Iris pigment epithelial cell (primary cell): Measurements from ENCODE around the gene DLG2.
"Not testable (repeated sequence)": the region's sequence is repeated elsewhere in the genome, so short reads cannot be mapped to it uniquely, and the experiment has no call there.

Experiments
- DNase-seq: peaks from one replicate; pipeline ENCODE4 v3.0.0-alpha.2; 2011; ENCODE audit warnings: low read depth

Gene DLG2

DNA sequence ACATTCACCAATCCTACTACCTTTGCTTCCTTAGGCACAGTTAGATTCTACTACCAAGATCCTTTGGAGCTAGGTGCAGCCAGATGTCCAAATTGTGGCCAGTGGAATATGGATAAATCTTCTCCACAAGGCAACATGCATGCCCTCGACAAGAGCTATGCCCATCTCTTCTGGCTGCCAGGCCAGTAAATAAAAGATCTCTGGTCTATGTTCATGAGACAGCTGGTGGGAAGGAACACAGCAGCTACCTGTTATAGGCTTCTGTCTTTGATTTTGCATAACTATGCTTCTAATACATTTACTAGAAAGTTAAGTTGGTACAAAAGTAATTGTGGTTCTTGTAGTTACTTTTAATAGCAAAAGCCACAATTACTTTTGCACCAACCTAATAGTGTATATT lies 182.7 kb downstream of the DLG2 start:
- DNase-seq, result no peak

DNA sequence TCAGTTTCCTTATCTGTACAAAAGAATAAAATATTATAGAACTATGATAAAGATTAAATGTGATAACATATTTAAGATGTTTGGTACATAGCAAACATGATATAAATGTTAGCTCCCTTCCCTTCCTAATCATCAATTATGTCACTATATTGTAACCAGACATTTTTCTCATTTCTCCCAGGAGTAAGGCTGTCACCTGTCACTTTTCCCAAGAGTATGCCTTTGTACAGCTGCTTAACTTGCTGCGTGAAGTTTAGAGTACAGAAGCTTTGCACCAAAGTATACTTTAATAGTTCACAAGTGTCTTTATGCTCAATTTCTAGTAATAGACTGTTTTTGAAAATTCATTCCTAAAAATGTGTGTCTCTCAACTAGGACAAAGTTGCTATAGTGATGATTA lies 186.9 kb downstream of the DLG2 start:
- DNase-seq, result no peak

DNA sequence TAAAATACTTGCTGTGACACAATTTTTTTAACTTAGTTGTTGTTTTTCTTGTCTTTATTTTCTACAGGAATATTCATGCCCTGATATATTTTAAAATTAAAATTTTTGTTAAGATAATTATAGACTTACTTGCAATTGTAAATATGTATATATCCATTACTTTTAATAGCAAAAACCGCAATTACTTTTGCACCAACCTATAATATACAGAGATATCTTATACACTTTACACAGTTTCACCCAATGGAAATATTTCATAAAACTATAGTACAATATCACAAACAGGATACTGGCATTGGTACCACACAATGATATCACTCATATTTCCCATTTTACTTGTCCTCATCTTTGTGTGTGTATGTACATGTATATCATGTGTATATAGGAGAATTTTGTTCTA lies 188.8 kb downstream of the DLG2 start:
- DNase-seq, result no peak

DNA sequence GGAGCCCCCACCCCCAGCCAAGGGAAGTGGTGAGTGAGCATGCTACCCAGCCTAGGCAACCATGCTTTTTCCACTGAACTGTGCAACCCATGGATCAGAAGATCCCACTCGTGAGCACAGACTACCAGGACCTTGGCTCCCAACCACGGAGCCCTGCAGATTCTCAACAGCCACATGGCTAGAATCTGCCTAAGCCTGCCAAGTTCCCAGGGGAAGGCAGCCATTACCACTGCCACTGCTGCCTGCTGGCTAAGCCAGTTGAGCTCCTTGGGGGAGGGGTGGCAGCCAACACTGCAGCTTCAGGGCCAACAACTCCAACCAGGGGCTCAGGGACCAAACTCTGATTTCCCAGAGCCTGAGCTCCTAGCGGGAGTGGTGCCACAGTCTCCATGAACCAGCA lies 195.8 kb downstream of the DLG2 start:
- DNase-seq, result no peak

DNA sequence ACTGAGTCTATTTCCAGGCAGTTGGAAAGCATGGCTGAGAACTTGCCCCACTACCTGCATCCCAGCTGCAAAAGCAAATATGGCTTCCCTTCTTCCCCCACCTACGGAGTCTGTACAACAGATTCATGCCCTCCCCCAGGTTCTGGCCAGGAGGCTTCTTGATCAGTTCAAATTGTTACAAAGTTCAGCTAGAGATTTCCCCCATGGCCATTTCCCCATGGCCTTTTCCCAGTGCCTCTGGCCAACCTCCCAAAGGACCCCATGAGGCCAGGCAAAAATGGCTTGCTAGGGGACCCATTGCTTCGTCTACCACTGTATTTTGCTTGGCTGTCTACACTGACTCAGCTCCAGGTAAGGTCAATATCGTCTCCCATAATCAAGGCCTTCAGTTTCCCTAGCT lies 203.3 kb downstream of the DLG2 start:
- no peak for DNase-seq

DNA sequence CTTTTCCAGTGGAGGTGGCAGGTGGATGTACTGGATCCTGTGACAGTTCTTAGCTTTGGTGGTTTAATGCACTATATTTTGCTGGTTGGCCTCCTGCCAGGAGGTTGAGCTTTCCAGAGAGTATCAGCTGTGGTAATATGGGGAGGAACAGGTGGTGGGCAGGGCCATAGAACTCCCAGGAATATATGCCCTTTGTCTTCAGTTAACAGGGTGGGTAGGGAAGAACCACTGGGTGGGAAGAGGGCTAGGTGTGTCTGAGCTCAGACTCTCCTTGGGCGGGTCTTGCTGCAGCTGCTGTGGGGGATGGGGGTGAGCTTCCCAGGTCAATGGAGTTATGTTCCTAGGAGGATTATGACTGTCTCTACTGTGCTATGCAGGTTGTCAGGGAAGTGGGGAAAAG lies 203.8 kb downstream of the DLG2 start:
- DNase-seq, result no peak

DNA sequence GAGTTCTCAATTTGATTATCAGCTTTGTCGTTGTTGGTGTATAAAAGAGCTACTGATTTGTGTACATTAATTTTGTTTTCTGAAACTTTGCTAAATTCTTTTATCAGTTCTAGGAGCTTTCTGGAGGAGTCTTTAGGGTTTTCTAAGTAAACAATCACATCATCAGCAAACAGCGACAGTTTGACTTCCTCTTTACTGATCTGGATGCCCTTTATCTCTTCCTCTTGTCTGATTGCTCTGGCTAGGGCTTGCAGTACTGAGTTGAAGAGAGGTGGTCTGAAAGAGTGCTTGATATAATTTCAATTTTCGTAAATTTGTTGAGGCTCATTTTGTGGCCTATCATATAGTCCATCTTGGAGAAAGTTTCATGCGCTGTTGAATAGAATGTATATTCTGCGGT lies 213.0 kb downstream of the DLG2 start:
- DNase-seq, result no peak

DNA sequence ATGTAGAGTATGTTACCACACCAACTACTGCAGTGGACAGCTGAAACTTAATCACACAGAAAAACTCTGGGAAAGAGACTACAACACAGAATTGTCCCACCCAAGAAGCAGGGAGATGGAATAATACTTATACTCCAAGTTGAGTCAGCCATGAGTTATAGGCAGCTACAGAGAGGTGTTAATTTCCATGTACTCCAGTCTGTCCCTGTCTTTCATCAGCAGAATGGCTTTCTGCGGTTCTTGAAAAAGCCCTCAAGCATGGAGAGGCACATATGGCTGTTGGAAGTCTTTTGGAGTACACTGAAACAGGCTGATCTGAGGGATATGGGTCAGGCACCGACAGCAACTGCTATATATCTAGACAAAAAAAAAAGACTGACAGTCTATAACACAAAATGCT lies 219.5 kb downstream of the DLG2 start:
- DNase-seq, result no peak

DNA sequence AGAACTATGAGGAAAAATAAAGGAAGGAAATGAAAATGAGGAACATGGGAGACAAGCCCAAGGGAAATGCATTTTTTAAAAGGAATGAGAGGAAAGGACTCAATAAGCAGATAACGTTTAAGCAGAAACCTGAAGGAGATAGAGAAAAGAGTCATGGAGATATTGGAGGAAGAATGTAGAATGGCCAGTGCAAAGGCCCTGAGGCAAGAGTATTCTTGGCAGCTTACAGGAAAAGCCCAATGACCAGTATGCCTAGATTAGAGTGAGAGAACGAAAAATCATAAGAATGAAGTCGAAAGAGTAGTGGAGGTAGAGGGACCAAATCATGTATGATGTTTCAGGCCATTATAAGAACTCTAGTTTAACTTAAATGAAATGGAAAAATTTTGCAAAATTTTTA lies 220.3 kb downstream of the DLG2 start:
- DNase-seq, result no peak

DNA sequence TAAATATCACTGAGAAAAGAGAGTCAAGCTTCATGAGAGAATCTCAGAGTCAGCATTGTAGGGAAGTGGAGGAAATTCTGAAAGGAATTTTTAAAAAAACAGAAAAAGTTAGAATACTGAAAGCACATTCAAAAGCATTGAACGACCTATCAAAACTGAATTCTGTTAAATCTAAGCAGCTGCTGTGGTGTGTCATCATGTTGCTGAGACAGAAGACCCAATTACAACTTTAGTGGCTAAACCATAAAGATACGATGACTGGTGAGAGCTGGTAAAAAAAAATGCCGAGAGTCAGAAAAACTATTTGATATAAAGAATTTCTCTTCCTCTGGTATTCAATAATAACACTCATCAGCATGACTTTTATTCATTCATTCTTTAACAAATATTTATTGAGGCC lies 220.8 kb downstream of the DLG2 start:
- no peak for DNase-seq

DNA sequence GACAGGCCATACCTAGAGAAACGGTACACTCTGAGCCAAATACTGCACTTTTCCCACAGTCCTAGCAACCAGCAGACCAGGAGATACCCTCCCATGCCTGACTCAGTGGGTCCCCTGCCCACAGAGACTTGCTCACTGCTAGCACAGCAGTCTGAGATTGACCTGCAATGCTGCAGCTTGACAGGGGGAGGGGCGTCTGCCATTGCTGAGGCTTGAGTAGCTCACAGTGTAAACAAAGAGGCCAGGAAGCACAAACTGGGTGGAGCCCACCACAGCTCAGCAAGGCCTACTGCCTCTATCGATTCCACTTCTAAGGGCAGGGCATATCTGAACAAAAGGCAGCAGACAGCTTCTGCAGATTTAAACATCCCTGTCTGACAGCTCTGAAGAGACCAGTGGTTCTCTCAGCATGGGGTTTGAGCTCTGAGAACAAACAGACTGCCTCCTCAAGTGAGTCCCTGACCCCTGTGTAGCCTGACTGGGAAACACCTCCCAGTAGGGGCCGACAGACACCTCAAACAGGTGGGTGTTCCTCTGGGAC lies 231.6 kb downstream of the DLG2 start:
- DNase-seq, result not testable (repeated sequence)

DNA sequence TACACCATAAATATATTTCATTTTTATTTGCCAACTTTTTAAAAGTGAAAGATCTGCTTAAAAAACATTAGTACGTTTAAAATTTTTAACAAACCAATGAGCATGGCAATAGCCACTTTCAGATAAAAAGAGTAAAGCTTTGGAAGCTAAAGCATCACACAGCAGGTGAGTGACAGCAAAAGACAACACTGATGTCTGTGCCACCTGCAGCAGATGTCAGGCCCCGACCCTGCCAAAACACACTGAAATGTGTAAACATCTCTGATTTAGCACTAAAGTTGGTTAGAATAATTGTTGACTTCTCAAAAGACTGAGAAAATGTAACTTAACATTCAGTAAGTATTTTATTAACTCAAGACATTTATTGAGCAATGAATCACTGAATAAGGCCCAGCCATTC lies 232.9 kb downstream of the DLG2 start:
- no peak for DNase-seq

DNA sequence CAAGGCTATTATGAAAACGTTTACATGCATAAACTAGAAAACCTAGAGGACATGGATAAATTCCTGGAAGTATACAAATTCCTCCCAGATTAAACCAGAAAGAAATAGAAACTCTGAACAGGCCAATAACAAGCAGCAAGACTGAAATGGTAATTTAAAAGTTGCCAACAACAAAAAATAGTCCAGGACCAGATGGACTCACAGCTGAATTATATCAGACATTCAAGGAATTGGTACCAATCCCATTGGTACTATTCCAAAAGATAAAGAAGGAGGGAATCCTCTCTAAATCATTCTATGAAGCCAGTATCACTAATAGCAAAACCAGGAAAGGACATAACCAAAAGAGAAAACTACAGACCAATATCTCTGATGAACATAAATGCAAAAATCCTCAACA lies 236.0 kb downstream of the DLG2 start:
- DNase-seq, result no peak

DNA sequence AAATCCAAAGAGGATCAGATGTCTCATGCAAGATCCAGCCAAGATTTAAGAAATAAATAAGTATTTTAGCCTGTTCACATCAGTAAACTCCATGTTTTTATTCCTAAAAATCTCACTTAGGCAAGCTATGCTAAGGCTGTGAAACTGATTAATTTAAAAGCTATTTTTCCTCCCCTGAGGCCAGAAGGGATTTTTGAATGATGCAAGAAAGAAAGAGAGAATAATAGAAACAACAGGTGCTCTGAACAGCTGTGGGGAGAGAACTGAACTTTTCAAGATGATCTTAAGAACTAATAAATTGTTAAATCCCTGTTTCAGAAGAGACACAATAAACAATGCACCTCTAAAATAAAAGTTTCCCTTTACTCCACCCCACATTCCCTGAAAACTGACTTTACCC lies 241.6 kb downstream of the DLG2 start:
- DNase-seq, result no peak

DNA sequence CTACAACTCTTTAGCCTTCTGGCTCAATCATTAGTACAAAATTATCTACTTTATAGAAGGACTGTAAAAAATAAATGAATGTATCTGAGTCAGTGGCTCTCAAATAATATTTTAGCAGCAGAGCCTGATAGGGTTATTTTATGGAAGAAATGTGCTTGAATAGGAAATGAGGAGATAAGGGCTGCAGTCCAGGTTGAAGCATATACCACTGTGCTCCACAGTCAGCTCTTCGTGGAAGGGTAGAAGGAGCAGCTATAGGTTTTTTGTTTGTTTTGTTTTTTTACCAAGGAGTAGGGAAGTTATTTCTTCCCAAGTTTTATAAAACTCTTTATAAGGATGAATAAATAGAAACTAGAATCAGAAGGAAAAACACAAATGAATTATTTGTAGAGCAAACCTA lies 242.0 kb downstream of the DLG2 start:
- DNase-seq, result no peak

DNA sequence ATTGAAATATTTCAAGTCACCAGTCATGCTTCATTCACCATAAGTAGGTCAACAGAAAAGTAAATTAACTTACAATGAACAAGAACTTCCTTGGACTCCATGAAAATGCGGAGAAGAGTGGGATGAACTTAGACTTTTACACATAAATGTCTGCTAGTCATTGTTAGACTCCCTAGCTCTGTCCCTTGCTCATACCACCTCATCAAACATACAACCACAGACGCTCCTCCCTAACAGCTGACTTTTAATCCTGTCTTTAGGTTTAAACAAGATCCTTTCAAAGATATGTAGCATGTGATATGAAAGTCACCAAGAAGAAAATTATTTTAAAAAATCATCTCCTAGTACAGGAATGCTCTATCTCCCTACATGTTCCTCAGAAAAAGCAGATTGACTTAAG lies 248.1 kb downstream of the DLG2 start:
- DNase-seq, result no peak

DNA sequence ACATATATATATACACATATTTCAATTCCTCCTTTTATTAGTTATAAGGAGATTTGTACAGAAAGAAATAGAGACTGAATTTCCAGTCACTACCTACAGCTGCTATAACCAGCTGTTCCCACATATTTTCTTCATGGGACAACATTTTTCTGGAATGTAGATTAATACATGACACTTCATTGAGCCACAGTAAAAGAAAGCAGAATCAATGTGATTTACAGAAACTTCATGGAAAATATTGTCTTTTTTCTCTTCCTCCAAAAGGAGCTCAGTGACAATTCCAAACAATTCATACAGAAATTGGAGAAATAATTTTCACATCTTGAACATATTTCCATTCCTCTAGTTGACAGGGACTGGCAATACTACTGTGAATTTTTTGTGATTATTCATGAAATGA lies 249.2 kb downstream of the DLG2 start:
- DNase-seq, result no peak

DNA sequence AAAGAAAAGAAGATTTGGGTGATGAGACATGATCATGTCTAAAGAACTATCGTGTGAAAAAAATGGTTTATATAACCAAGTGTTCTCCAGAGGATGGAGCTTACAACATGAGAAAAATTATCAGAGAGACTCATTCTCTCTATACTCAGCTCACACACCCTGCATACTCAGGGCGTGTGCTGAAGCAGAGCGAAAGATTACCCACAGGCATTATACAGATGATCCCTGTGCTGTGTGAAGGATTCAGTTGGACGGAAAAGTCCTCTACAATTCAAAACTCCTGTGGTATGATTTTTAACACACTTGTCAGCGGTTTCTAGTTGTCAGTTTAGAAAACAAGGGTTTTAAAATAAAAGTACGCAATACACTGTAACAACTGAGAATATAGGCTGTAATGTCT lies 267.3 kb downstream of the DLG2 start:
- DNase-seq, result no peak

DNA sequence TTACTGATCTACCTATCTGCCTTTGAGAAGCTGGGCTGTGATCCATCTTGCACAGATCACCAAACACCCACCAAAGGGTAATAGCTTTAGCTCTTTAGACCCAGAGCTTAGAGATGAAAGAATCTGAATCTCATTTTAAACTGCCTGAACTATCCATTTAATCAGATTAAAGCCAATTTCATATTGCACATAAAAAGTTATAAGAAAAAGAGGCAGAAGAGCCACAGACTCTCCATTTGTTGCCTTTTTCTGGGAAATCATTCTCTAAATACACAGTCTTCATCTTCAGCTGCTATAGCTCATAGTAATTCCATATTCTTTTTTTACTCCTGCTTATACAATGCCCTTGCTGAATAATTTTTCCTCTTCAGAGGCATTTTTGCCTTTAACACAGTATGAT lies 271.2 kb downstream of the DLG2 start:
- DNase-seq, result no peak

DNA sequence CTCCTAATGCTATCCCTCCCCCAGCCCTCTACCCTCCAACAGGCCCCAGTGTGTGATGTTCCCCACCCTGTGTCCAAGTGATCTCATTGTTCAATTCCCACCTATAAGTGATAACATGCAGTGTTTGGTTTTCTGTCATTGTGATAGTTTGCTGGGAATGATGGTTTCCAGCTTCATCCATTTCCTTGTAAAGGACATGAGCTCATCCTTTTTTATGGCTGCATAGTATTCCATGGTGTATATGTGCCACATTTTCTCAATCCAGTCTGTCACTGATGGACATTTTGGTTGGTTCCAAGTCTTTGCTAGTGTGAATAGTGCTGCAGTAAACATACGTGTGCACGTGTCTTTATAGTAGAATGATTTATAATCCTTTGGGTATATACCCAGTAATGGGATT lies 277.6 kb downstream of the DLG2 start:
- not testable (repeated sequence) for DNase-seq

DNA sequence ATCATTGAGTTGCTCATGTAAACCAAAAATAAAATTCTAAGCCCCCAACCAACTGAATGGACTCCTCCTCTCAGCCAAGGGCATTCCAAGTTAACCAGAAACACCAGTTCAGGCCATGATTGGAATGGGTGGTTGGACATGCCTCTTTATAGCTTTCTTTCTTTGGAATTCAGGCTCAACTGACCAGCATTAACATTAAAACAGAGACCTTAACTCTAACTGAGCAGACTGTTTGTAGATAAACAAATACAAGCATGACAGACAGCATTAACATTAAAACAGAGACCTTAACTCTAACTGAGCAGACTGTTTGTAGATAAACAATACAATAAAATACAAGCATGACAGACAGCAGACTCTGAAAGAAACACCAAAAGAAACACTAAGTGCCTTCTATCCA lies 278.2 kb downstream of the DLG2 start:
- DNase-seq, result no peak

DNA sequence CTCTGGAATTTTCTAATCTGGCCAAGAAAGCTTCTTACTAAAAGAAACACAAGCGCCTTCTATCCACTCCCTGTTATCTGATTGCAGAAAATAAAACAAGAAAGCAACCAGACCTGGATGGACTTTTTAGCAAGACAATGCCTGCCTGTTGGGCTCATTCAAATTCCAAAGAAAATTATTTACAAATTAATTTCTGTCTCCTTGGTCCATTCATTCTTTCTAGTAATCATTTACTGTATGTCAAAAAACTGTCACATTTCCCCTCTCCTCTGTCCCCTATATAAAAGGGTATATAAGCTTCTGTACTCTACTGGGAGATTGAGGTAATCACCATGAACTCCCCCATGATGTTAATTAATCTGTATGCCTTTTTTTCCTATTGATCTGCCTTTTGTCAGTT lies 279.9 kb downstream of the DLG2 start:
- no peak for DNase-seq

DNA sequence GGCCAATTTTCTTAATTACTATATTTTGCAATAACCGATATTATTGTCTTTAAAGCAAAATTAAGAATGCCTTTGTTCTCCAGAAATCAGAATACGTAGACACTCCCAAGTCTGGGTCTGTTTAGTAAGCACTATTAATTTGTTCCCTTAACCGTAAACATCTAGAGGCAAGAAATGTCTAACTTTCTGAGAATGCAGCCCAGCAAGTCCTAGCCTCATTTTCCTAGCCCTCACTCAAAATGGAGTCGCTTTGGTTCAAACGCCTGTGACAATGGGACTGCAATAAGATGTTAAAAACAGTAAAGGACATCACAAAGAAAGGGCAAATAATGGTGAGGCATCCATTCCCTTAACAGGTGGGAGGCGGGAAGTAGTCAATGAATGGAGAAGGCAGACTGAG lies 280.7 kb downstream of the DLG2 start:
- DNase-seq, result no peak

DNA sequence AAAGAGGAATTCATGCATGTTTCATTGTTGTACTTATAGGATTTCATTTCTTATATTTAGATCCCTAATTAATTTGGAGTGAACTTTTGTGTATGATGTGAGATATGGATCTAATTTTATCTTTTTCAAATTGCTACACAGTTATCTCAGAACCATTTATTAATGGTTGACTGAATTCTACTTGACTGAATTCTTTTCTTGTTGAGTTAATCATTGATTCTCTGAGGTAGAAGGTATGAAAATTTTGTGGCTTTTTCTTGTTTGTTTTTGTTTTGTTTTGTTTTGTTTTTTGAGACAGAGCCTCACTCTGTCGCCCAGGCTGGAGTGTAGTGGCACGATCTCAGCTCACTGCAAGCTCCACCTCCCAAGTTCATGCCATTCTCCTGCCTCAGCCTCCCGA lies 286.3 kb downstream of the DLG2 start:
- DNase-seq, result not testable (repeated sequence)

DNA sequence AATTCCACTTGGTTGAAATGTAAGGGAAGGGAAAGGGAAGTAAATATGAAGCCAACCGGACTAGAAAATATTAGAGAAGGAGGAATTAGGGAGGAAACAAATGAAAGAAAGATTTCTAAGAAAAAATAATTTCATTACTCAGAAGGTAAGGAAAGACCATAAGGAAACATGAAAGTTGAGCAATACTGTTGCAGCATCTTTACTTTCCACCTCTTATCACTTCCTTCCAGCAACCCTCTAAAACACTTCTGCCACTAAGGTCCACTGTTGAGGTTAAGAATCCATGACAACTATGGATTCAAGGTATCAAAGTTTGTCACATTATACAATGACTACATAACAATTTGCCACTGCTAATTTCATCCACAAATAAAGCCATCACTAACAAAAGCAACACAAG lies 308.6 kb downstream of the DLG2 start:
- no peak for DNase-seq
